HL-60 (cell line): ENCODE data around the gene SLC29A3.
A peak's percentile ranks its signal among the peaks of the same experiment; 100 is the strongest.

Experiments
- DNase-seq, 2 experiments: peaks; one replicate each; pipeline ENCODE4 v3.0.0-alpha.2; 2010 to 2020; ENCODE audit warnings: low read depth in 1 of 2, low spot score in 1 of 2
- H3K27ac ChIP-seq: fragments of 250-450 bp; sonication (Bioruptor Pico); replicated peaks from 2 replicates; pipeline ENCODE4 v1.5.1; 2020; ENCODE audit warnings: mild to moderate bottlenecking, moderate library complexity
- H3K27me3 ChIP-seq: fragments of 250-450 bp; sonication (Bioruptor Pico); 2 replicates; pipeline ENCODE4 v1.5.1; 2021; ENCODE audit warnings: mild to moderate bottlenecking, moderate library complexity; ENCODE audit not compliant: insufficient read depth, poor library complexity, severe bottlenecking
- H3K4me3 ChIP-seq: replicated peaks from 2 replicates; pipeline ENCODE4 v1.5.1; 2011; ENCODE audit warnings: mild to moderate bottlenecking, control low read depth, low read length; ENCODE audit not compliant: insufficient read depth
- GABPA ChIP-seq: IDR thresholded peaks from 2 replicates; pipeline ENCODE4 v1.6.1; 2012; ENCODE audit warnings: low read depth
- POLR2AphosphoS5 ChIP-seq: IDR thresholded peaks from 2 replicates; pipeline ENCODE4 v1.6.1; 2012; ENCODE audit warnings: low read depth
- REST ChIP-seq: IDR thresholded peaks from 2 replicates; pipeline ENCODE4 v1.6.1; 2012; ENCODE audit warnings: low read depth; ENCODE audit not compliant: insufficient replicate concordance
- SPI1 ChIP-seq: IDR thresholded peaks from 2 replicates; pipeline ENCODE4 v1.6.1; 2012; ENCODE audit warnings: low read depth, mild to moderate bottlenecking, borderline replicate concordance
- TF ChIP-seq, protein P1 (sequence below): IDR thresholded peaks from one replicate; pipeline ENCODE4 v1.5.1; 2011; ENCODE audit warnings: low read length, control low read depth, inconsistent platforms; ENCODE audit not compliant: insufficient read depth

SLC29A3 gene

GRCh38 chr10:71359364-71360046 lies 40.4 kb downstream of the SLC29A3 start:
- peak overlapping the region; percentile 38 for H3K27ac ChIP-seq
- DNase-seq, result peak; percentile 52 to 80
- H3K4me3 ChIP-seq, result no peak overlapping the region
- H3K27me3 ChIP-seq, result no peaks in the 10 kb centered on the region
- TF ChIP-seq POLR2AphosphoS5 (peak; percentile 58; the same call in 1 of the 2 replicates), SPI1 (peak; percentile 80), REST (no peak), GABPA (no peak)
- TF ChIP-seq, protein P1, sequence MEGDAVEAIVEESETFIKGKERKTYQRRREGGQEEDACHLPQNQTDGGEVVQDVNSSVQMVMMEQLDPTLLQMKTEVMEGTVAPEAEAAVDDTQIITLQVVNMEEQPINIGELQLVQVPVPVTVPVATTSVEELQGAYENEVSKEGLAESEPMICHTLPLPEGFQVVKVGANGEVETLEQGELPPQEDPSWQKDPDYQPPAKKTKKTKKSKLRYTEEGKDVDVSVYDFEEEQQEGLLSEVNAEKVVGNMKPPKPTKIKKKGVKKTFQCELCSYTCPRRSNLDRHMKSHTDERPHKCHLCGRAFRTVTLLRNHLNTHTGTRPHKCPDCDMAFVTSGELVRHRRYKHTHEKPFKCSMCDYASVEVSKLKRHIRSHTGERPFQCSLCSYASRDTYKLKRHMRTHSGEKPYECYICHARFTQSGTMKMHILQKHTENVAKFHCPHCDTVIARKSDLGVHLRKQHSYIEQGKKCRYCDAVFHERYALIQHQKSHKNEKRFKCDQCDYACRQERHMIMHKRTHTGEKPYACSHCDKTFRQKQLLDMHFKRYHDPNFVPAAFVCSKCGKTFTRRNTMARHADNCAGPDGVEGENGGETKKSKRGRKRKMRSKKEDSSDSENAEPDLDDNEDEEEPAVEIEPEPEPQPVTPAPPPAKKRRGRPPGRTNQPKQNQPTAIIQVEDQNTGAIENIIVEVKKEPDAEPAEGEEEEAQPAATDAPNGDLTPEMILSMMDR, result no peak

DNA sequence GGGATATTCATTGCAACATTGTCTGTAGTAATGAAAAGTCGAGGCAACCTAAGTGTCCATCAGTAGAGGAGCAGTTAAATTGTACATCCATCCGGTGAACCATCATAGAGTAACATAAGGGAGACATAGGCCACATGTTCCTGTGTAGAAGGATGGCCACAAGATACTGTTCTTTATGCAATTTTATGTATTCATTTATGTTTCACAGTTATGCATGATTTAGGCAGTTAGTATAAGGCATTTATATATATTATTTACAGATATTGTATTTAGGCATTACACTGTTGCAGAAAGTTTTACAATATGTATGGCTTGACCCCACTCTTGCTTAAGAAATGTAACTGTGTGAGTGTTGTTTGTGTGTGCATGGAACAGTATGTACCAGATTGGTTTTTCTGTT lies 41.7 kb downstream of the SLC29A3 start:
- TF ChIP-seq POLR2AphosphoS5 (no peak), GABPA (no peak), REST (no peak), SPI1 (no peak)
- TF ChIP-seq, protein P1, result no peak
- Histone ChIP-seq H3K4me3 (no peak overlapping the region), H3K27ac (no peak overlapping the region), H3K27me3 (no peaks in the 10 kb centered on the region)
- no peak for DNase-seq

DNA sequence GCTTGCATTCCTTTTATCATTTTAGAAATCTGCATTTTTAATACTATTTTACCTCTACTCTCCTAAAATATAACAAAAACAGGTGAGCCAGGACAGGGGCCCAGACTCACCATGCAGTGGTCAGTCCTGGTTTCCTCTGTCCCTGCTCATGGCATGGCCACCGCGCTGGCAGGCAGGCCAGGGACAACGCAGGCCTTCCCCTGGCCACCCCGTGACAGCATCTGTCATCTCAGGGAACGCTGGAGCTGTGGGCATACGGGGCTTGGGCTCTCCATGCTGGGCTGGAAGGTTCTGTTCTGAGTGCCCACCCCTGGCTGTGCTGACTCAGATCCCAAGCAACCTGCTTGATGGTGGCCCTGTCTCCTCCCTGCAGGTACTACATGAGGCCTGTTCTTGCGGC lies 42.5 kb downstream of the SLC29A3 start:
- H3K27me3 ChIP-seq, result no peaks in the 10 kb centered on the region
- no peak overlapping the region for H3K27ac ChIP-seq
- DNase-seq, result no peak
- TF ChIP-seq GABPA, result no peak
- TF ChIP-seq, protein P1, result no peak
- no peak for TF ChIP-seq POLR2AphosphoS5
- TF ChIP-seq SPI1, result no peak
- H3K4me3 ChIP-seq, result no peak overlapping the region

GRCh38 chr10:71362141-71362540 lies 43.1 kb downstream of the SLC29A3 start:
- no peak for TF ChIP-seq POLR2AphosphoS5
- TF ChIP-seq GABPA, result no peak
- TF ChIP-seq, protein P1, result no peak
- no peak for TF ChIP-seq REST
- TF ChIP-seq SPI1, result no peak
- DNase-seq, result no peak
- Histone ChIP-seq H3K27me3 (no peaks in the 10 kb centered on the region), H3K4me3 (no peak overlapping the region), H3K27ac (no peak overlapping the region)
